Measurements from ENCODE around the gene TMEM192. TPM values are rescaled to one million over a fixed set of nuclear protein-coding genes. Genes with fewer than 3 reads are reported as not detected.

Gene TMEM192
- total and polyA plus RNA-seq, 2 of the 13 experiments (the other 11 are each of a cell fraction or from before 2014, with no cell fraction given), result 19.8 to 19.9 TPM

DNA sequence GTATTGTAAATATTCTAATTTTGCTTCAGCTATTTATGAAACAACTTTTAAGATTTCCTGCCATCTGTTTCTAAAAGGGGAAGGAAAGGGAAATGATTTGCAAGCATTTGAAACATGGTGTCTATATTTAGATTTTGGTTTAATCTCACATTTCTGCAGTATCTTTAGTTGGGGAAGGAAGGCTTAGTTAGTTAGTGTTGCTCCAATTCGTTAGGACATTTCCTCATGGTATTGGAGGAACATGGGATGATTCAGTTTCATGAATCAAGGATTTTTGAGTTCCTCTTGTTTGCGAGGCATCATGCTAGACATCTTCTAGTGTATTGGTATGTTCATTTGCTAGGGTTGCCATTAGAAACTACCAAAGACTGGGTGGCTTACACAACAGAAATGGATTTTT lies 20.5 kb upstream of the TMEM192 start:
- DNase-seq (ENCODE audit: low spot score) (no peak), ATAC-seq (no peak), FAIRE-seq (no peak)
- no peak overlapping the region for H2AFZ ChIP-seq (ENCODE audit: low read length)
- CTCF ChIA-PET (ENCODE audit: low intra/inter-chr PET ratio, low total read pairs), result no interaction called here
- H4K20me1 ChIP-seq (ENCODE audit: insufficient read depth, low read length), result no peaks in the 10 kb centered on the region
- H3K36me3 ChIP-seq (replicated peaks in 1 of 2; ENCODE audit: control insufficient read depth in 1 of 2, insufficient read depth in 2 of 2, low read length in 2 of 2), result no peaks in the 10 kb centered on the region
- no peak overlapping the region for H3K27ac ChIP-seq (ENCODE audit: extremely low read length, insufficient read depth, low read length)
- BruUV-seq (replicated peaks), result no TSS peak
- no peak overlapping the region for H3K9ac ChIP-seq (ENCODE audit: insufficient read depth, low read depth, low read length)
- no peaks in the 10 kb centered on the region for H3K79me2 ChIP-seq (ENCODE audit: insufficient read depth, low read length)
- peaks cover 0 to 11% of the 10 kb centered on the region in 2 experiments; a peak in 2 of 5 replicates for H3K27me3 ChIP-seq (ENCODE audit: control insufficient read depth in 1 of 2, insufficient read depth in 2 of 2, low read length in 2 of 2)
- H3K4me3 ChIP-seq (replicated peaks in 1 of 3; ENCODE audit: insufficient read depth in 1 of 3, low read depth in 2 of 3, low read length in 3 of 3), result no peak overlapping the region
- H3K9me3 ChIP-seq (ENCODE audit: low read length), result no peaks in the 10 kb centered on the region
- peaks cover 30% of the 10 kb centered on the region for H3K4me1 ChIP-seq (ENCODE audit: insufficient read depth, low read length)
- in situ Hi-C loops (cut with HindIII; ENCODE audit: extremely low pct_ligation_motif_present, low pct_unique_long_range_greater_than_20kb), result loop anchor here (5.0 kb wide), 2 partner anchors 209 to 329 kb away; no protein-coding TSS in a partner anchor
- intact Hi-C loops (cut with micrococcal nuclease; ENCODE audit: unreplicated experiment), result loop anchor here (5.0 kb wide), 2 partner anchors 74 to 194 kb away; partner anchors contain the start of genes KLHL2 and MSMO1
- 50% methylated on average over 2 of the region's 2 CpGs for WGBS (ENCODE audit: low lambda C conversion rate)
- TF ChIP-seq SKI (IDR thresholded peaks at IDR 0.05; ENCODE audit: partially characterized antibody) (no peak), SNAI1 (CRISPR knock-in tag; IDR thresholded peaks at IDR 0.05; ENCODE audit: borderline replicate concordance) (no peak), LBX2 (CRISPR knock-in tag; IDR thresholded peaks at IDR 0.05; ENCODE audit: borderline replicate concordance) (no peak), ZNF33A (CRISPR knock-in tag; IDR thresholded peaks at IDR 0.05; ENCODE audit: borderline replicate concordance) (no peak), ZNF552 (CRISPR knock-in tag; IDR thresholded peaks at IDR 0.05; ENCODE audit: borderline replicate concordance) (no peak), ZNF260 (CRISPR knock-in tag; IDR thresholded peaks at IDR 0.05; ENCODE audit: borderline replicate concordance, low read depth) (no peak), MIXL1 (CRISPR knock-in tag; IDR thresholded peaks at IDR 0.05) (no peak)
- H3K4me2 ChIP-seq (ENCODE audit: low read depth, low read length), result no peak overlapping the region
- POLR2A ChIA-PET, result no interaction called here

Data from HepG2 (cell line).